Fibroblast of villous mesenchyme (primary cell): ENCODE data around the gene OOSP3. TPM values are rescaled to one million over a fixed set of nuclear protein-coding genes. Genes with fewer than 3 reads are reported as not detected.

ENCODE experiments used
- DNase-seq: peaks from one replicate; pipeline ENCODE4 v3.0.0-alpha.2; 2010; ENCODE audit warnings: low read depth
- H3K4me3 ChIP-seq: 2 replicates; pipeline ENCODE4 v1.5.1; 2011; ENCODE audit warnings: low read depth, mild to moderate bottlenecking, low read length
- total RNA-seq: library from RNA; depleted of rRNA; stranded (reverse); fragments of >200 nt; gene quantifications from 2 replicates; pipeline ENCODE4 v1.2.3, GENCODE V29; 2012
- TF ChIP-seq, protein P1 (sequence below): IDR thresholded peaks from 2 replicates; pipeline ENCODE4 v1.5.1; 2012; ENCODE audit warnings: low read depth, mild to moderate bottlenecking, low read length; ENCODE audit not compliant: insufficient read depth

The OOSP3 gene
- total RNA-seq, 1 donor, result not detected

DNA sequence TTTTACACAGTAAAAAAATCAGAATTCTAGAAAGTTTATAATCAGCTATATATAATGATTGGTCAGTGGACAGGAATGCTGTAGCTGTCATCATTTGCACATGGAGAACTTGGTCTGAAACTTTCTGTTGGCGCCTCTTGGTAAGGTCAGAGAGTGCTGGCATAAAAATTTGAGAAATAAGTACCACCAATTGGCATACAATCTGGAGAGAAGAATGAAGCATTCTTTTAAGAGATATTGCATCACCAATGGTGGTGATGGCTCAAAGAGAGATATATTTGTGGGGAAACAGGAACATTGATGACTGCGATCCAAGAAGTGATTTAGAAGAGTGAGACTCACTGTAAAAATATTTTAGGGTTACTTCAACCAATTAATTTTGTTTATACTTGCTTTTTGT lies 39.9 kb downstream of the OOSP3 start:
- no peak overlapping the region for H3K4me3 ChIP-seq
- TF ChIP-seq, protein P1, sequence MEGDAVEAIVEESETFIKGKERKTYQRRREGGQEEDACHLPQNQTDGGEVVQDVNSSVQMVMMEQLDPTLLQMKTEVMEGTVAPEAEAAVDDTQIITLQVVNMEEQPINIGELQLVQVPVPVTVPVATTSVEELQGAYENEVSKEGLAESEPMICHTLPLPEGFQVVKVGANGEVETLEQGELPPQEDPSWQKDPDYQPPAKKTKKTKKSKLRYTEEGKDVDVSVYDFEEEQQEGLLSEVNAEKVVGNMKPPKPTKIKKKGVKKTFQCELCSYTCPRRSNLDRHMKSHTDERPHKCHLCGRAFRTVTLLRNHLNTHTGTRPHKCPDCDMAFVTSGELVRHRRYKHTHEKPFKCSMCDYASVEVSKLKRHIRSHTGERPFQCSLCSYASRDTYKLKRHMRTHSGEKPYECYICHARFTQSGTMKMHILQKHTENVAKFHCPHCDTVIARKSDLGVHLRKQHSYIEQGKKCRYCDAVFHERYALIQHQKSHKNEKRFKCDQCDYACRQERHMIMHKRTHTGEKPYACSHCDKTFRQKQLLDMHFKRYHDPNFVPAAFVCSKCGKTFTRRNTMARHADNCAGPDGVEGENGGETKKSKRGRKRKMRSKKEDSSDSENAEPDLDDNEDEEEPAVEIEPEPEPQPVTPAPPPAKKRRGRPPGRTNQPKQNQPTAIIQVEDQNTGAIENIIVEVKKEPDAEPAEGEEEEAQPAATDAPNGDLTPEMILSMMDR, result no peak
- peak; percentile 1 for DNase-seq

DNA sequence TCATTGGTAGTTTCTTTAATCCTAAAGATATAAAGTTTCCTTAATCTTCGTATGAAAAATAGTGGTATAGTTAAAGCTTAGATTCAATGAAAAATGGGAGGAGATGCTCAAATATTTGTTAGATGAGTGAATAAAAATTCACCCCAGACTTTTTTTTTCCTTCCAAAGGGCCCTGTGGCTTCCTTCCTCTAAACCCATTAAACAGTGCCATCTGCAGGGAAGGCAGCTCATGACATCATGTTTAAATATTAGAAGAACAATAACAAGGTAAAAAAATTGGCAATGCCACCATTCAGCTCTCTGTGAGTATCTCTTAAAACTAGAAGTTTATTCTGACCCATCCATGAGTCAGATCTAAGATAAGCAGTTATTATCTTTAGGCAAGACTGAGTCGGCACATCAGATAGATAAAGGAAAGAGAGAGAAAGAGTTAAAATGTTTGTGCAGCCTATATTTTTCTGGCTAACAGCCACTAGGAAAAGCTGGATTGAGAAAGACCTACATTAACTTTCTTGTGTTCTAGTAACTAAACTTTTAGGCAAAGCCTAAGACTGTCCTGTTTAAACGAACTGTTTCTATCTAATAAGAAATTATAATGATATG lies 40.5 kb downstream of the OOSP3 start:
- no peak overlapping the region for H3K4me3 ChIP-seq
- peak; percentile 38 for DNase-seq
- TF ChIP-seq, protein P1, result peak; percentile 50

DNA sequence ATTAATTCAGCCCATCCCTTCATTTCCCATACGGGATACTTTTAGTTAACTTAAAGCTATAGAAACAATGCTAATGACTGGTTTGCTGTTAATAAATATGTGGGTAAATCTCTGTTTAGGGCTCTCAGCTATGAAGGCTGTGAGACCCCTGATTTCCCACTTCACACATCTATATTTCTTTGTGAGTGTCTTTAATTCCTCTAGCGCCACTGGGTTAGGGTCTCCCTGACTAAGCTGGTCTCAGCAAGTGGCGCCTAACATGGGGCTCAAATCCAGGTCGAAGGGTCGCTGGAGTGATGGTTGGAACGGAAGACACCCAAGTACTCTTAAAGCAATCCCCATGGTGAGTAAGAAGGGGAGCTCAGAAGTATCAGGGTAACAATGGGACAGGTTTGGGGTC lies 45.2 kb downstream of the OOSP3 start:
- TF ChIP-seq, protein P1, result no peak
- H3K4me3 ChIP-seq, result no peak overlapping the region
- peak; percentile 2 for DNase-seq

DNA sequence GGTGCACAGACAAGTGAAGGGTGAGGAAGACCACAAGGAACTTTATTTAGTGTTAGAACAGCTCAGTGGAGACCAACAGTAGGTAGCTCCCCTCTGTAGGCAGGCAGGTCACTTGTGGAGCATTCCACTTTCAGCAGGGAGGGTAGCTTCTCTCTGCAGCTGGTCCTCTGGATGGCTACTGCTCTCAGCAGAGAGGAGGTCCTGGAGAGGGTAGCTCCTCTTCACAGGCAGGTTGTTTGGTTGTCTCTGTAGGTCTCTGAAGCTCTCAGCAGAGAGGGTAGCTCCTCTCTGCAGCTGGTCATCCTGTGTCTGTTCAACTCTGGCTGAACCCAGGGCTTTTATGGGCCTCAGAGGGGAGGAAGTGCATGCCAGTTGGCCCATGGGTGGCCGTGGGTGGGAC lies 53.1 kb downstream of the OOSP3 start:
- H3K4me3 ChIP-seq, result no peak overlapping the region
- TF ChIP-seq, protein P1, result no peak
- DNase-seq, result no peak

DNA sequence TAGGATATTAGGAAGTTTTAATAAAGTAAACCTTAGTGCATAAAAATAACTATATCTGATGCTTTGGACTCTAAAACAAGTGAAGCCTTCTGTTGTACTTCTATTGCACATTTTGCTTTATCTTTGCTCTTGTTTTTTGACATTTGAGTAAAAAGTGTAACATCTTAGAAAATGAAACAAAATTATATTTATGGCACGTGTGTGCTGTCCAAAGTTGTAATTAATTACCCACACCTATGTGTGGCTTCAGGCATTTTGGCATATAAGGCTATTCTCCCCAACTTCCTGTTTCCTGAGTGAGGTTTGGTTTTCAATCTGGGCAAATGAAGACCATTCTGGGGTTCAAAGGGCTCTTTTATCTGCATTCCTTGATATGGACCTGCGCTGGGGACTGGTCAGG lies 59.5 kb downstream of the OOSP3 start, which contains the start of gene OOSP1:
Gene OOSP1 (plus strand): TSS at position 301 of the 400 bp plus-strand sequence. CDS start 23 bp downstream, at position 324.
- no peak within 1 kb of the TSS for H3K4me3 ChIP-seq
- TF ChIP-seq, protein P1, result no peak
- DNase-seq, result no peak

DNA sequence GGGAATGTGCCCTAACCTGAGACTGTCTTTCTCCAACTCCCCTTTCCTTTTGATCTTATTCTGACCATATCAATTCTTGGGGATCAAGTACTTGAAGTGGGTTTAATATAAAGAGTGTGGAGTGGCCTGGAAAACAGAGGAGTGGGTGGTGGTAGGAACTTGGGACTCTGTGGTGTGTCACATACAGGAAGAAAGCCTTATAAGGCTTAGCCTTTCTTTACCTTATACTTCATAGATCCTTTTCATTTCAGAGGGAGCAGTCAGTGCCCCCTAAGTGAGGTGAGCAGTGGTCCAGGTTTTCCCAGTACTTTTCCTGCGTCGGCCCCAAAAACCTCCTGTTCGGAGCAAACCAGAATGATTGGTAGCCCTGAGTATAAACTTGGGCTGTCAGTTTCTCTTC lies 60.1 kb downstream of the OOSP3 start:
- H3K4me3 ChIP-seq, result no peak overlapping the region
- DNase-seq, result no peak
- TF ChIP-seq, protein P1, result no peak

DNA sequence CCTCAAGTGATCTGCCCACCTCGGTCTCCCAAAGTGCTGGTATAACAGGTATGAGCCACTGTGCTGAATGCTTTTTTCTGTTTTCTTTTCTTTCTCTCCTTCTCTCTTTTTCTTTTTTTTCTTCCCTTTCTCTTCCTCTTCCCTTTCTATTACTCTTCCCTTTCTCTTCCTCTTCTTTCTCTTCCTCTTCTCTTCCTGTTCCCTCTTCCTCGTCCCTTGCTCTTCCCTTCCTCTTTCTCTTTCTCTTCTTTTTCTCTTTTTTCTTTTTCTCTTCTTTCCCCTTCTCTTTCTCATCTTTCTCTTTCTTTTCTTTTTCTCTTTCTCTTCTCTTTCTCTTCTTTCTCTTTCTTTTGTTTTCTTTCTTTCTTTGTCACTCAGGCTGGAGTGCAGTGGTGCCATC lies 60.9 kb downstream of the OOSP3 start:
- TF ChIP-seq, protein P1, result no peak
- H3K4me3 ChIP-seq, result no peak overlapping the region
- DNase-seq, result no peak
